GM18499 (cell line): ENCODE data around the gene TRIM6.
A peak's percentile ranks its signal among the peaks of the same experiment; 100 is the strongest.
"Not testable (repeated sequence)": the region's sequence is repeated elsewhere in the genome, so short reads cannot be mapped to it uniquely, and the experiment has no call there.

ENCODE experiments used
- ATAC-seq: cut with Tn5 transposase; IDR thresholded peaks from one replicate; pipeline ENCODE4 v1.9.1; 2021; ENCODE audit warnings: moderate number of reproducible peaks; ENCODE audit not compliant: insufficient read depth, unreplicated experiment

The TRIM6 gene

GRCh38 chr11:5603326-5603725 is 6.9 kb downstream of the TRIM6 start:
- no peak for ATAC-seq

DNA sequence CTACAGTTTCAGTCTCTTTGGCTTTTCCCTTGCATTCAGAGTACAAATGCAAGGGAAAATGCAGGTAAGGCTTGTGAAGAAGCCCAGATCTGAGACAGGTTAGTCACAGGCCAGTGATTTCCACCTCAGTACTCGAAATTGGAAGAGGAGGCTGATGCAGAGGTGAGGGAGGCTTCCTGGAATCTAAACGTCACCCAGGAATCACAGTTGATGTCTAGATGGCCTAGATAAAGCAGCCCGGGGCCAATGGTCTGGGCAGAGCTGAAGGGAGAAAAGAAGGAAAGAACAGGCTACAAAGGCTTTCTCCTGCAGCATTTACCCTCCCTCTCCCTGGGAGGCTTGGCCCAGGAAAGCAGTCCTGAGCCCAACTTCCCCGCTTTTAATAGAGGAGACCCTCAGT is 8.5 kb downstream of the TRIM6 start:
- ATAC-seq: no peak

- no peak for ATAC-seq
These were observed 9.4 kb downstream of the TRIM6 start for GRCh38 chr11:5605849-5606248.

DNA sequence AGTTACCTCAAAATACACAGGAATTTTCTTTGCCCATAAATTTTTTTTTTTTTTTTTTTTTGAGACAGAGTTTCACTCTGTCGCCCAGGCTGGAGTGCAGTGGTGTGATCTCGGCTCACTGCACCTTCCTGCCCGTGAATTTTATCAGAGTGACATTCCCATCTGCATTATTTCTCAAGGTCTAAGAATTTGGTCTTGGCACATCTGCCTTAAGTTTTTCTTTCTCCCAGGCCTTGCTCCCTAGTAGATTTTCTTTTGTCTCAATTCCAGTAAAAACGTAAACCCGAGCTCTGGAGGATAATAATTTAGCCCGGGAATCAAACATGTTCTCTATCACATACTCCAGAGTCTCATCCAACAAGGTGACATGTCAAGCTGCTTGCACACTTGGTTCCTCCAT is 12.4 kb downstream of the TRIM6 start:
- ATAC-seq: no peak

DNA sequence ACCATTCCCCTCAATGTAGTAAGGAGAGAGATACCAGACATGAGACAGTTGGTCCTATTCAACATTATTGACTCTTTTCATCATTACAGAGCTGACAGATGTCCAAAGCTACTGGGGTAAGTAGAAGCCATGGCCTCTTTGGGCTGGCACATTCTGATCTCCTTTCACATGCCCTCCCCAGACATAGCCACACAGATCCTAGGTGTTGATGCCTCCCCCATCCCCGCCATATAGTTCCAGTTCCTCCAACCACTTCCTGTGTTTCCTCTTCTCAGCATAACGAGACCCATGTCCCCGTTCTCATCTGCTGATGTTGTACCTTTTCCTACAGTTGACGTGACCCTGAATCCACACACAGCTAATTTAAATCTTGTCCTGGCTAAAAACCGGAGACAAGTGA is 14.0 kb downstream of the TRIM6 start:
- no peak for ATAC-seq

DNA sequence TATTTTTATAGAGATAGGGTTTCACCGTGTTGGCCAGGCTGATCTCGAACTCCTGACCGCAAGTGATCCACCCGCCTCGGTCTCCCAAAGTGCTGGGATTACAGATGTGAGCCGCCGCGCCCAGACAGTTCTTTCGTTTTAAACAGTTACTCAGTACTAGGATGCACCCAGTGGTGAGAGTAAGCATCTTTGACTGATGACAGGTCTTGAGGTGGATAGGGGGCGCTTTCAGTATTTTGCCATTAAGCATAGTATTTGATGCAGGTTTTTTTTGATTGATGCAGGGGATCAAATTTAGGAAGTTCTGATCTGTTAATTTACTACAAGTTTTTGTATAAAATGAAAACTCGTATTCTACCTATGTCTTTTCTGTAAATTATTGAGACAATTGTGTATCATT is 15.2 kb downstream of the TRIM6 start:
- no peak for ATAC-seq

GRCh38 chr11:5618807-5619206 is 22.4 kb downstream of the TRIM6 start:
- no peak for ATAC-seq

DNA sequence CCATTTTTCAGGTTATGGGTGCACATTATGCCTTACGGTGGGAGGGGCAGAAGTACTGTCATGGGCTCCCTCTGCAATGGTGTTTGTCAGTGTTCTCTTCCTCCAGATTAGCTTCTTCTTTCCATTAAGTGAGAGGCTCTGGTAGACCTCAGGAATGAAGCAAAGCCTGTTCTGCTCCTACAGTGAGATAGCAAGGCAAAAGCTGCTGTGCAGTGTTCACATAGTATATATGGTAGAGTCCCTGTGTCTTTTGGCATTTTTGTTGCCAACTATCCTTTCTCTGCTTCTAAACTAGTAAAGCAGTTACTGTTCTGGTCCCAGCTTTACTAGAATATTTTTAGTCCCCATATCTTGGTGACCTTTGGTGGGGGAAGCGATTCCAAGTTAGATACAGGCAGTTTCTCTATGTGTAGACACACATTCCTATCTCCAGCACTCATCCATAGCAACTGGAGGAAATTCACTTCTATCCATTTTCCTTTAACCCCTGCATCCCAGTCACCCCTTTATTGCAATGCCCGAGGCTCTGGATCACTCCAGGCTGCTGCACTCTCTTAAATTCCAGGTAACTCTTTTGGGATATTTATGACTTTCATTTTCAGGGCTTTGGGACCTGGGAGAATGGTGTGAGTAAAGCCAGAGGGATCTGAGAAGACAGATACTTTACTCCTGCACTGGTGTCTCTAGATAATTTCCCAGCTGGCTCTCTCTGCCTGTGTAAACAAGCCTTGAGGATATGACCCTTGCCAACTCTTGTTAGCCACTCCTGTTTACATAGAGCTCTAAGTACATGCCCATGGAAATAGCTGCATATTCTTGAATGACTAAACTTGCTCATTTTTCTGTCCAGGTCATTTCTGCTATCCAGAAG is 24.4 kb downstream of the TRIM6 start:
- ATAC-seq: no peak

DNA sequence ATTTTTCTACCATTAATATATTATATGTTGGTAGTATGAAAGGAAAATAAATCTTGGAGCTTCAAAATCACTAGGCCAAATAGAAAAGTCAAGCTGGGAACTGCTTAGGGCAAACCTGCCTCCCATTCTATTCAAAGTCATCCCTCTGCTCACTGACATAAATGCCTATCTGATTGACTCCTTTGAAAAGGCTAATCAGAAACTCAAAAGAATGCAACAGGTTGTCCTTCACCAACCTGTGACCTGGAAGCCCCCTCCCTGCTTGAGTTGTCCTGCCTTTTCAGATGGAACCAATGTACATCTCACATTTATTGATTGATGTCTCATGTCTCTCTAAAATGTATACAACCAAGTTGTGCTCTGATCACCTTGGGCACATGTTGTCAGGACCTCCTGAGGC is 25.1 kb downstream of the TRIM6 start:
- no peak for ATAC-seq

GRCh38 chr11:5622802-5623201 is 26.4 kb downstream of the TRIM6 start:
- no peak for ATAC-seq

DNA sequence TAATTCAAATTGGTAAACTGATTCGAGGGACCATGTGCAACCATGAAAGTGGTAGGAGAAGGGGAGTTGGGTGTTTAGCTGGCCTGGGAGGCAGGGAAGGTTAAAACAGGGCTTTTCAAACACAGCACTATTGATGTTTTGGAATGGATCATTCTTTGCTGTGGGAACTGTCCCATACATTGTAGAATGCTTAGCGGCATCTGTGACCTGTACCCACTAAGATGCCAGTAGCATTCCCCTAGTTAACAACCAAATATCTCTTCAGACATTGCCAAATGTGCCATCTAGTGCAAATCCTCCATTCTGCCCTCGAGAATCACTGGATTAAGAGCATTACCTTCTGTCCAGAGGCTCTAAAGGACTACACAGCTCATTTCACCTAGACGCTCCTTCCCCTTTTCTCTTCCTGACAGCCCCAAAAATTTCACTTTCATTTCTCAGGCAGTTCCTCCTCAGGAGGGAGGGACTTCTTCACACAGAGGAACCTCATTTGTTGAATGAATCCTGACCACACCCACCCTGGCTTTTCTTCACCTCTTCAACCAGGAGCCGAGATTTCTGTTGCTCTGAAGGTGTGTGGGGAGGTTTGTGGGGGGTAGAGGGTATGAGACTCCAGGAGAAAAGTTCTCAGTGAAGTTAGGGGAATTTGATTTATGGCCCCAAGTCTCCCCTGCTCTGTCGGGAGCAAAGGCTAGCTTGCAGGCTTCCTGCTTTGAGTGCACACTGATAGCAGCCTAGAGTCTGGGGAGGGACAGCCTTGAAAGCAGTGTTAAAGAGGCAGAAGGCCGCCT is 28.2 kb downstream of the TRIM6 start, which contains the start of gene TRIM34:
TRIM34 (plus strand) TSS at position 513 of the 791 bp plus-strand sequence. CDS start 7,331 bp downstream, outside the sequence.
- peak; percentile 97 for ATAC-seq

- no peak for ATAC-seq
These were observed 28.8 kb downstream of the TRIM6 start for GRCh38 chr11:5625281-5625680.

- ATAC-seq: no peak
These were observed 29.8 kb downstream of the TRIM6 start for GRCh38 chr11:5626196-5626595.

- peak; percentile 13 for ATAC-seq
These were observed 35.0 kb downstream of the TRIM6 start for GRCh38 chr11:5631417-5631816.

DNA sequence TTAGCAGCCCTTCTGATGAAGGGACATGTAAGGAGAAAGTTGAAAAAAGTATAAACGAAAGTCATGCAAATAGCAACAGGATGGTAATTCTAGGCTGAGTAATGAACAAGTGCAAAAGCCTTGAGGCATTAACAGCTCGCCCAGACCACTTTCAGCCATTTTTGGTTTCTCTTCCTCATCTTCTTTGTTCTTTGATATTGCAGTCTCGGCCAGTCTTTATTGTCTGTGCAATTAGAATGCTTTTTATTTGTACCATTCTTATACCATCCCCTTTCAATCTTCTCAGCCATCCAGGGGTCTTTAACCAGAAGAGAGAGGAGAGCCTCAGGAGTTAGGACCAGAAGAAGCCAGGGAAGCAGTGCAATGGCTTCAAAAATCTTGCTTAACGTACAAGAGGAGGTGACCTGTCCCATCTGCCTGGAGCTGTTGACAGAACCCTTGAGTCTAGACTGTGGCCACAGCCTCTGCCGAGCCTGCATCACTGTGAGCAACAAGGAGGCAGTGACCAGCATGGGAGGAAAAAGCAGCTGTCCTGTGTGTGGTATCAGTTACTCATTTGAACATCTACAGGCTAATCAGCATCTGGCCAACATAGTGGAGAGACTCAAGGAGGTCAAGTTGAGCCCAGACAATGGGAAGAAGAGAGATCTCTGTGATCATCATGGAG is 35.7 kb downstream of the TRIM6 start:
- ATAC-seq: peak; percentile 95

DNA sequence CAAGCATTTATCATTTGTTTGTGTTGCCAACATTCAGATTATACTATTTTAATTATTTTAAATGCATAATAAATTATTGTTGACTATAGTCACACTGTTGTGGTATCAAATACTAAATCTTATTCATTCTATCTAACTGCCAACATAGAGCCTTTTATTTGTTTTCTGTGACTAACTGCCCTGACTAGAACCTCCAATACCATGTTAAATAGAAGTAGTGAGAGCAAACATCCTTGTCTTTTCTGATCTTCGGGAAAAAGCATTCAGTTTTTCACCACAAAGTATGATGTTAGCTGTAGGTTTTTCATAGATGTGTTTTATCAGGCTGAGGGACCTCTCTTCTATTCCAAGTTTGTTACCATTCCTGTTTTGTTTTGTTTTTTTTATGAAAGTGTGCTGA is 43.5 kb downstream of the TRIM6 start:
- no peak for ATAC-seq

DNA sequence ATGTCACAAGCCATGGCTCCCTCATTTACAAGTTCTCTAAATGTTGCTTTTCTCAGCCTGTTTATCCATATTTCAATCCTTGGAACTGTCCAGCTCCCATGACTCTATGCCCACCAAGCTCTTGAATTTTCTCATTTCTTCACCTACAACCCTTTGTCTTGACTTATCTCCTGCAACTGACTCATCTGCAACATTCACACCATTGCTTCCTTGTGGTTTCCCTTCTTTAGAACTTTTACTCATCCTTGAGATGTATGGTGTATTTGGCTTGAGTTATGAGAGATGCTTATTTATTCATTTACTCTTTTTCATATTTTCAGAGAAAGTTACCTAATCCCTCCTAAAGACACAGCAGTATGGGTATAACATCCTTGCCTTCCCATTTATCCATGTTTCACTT is 47.1 kb downstream of the TRIM6 start:
- ATAC-seq: no peak

- no peak for ATAC-seq
These were observed 49.7 kb downstream of the TRIM6 start for GRCh38 chr11:5646139-5646538.

DNA sequence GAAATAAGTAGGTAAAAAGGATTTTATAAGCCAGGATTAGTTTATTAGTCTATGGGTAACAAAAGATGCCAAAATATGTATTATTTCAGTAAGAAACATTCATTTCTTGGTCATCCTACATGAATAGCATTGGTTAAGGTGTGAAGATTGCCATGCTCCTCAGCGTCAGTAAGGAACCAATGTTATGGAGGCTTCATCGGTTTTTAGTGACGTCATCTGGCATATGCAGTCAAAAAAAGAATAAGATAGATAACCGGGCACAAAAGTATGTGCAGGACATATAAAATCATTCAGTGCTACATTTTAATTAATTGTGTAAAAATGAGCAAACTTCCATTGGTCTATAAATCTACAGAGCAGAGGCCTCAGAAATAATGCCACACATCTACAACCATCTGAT is 59.0 kb downstream of the TRIM6 start:
- no peak for ATAC-seq

- ATAC-seq: not testable (repeated sequence)
These were observed 60.5 kb downstream of the TRIM6 start for GRCh38 chr11:5656956-5657355.

- ATAC-seq: no peak
These were observed 61.9 kb downstream of the TRIM6 start for GRCh38 chr11:5658318-5658717.
